Pons (tissue), 1 donor: ENCODE results near the gene GREB1L.

Experiments
- DNase-seq: peaks from one replicate; pipeline ENCODE4 v3.0.0-alpha.2; 2016; ENCODE audit warnings: low spot score

Gene GREB1L

GRCh38 chr18:21484851-21485636, 243.0 kb downstream of the GREB1L start:
- DNase-seq = no peak

GRCh38 chr18:21486905-21487437, 244.9 kb downstream of the GREB1L start:
- no peak for DNase-seq

GRCh38 chr18:21489119-21489750, 247.2 kb downstream of the GREB1L start:
- peak; percentile 60 for DNase-seq

- no peak for DNase-seq
Measured at GRCh38 chr18:21489919-21490495, 248.0 kb downstream of the GREB1L start.

- no peak for DNase-seq
Measured at GRCh38 chr18:21490748-21491147, 248.7 kb downstream of the GREB1L start.

- no peak for DNase-seq
Measured at GRCh38 chr18:21496277-21496835, 254.3 kb downstream of the GREB1L start.

- DNase-seq = no peak
Measured at GRCh38 chr18:21499997-21500396, 258.0 kb downstream of the GREB1L start.

GRCh38 chr18:21502661-21503060, 260.6 kb downstream of the GREB1L start:
- DNase-seq = no peak

GRCh38 chr18:21507913-21508701, 266.1 kb downstream of the GREB1L start:
- no peak for DNase-seq

- no peak for DNase-seq
Measured at GRCh38 chr18:21509062-21509461, 267.0 kb downstream of the GREB1L start.

- DNase-seq = no peak
Measured at GRCh38 chr18:21513292-21513691, 271.3 kb downstream of the GREB1L start.

- DNase-seq = no peak
Measured at GRCh38 chr18:21513741-21514140, 271.7 kb downstream of the GREB1L start.

- no peak for DNase-seq
Measured at GRCh38 chr18:21522530-21522929, 280.5 kb downstream of the GREB1L start.

- DNase-seq = no peak
Measured at GRCh38 chr18:21525916-21526315, 283.9 kb downstream of the GREB1L start.

- no peak for DNase-seq
Measured at GRCh38 chr18:21526463-21526862, 284.4 kb downstream of the GREB1L start.

- DNase-seq = no peak
Measured at GRCh38 chr18:21534327-21534726, 292.3 kb downstream of the GREB1L start.

- DNase-seq = no peak
Measured at GRCh38 chr18:21538230-21538629, 296.2 kb downstream of the GREB1L start.

GRCh38 chr18:21546423-21546822, 304.4 kb downstream of the GREB1L start:
- DNase-seq = no peak

- no peak for DNase-seq
Measured at GRCh38 chr18:21548647-21549046, 306.6 kb downstream of the GREB1L start.

- no peak for DNase-seq
Measured at GRCh38 chr18:21550510-21550970, 308.5 kb downstream of the GREB1L start.

GRCh38 chr18:21557607-21558253, 315.7 kb downstream of the GREB1L start:
- DNase-seq = no peak
